ENCODE results near the gene IL25. TPM values are rescaled to one million over a fixed set of nuclear protein-coding genes. Genes with fewer than 3 reads are reported as not detected.

The IL25 gene
- total RNA-seq, 1 donor from 2014 or later: not detected

DNA sequence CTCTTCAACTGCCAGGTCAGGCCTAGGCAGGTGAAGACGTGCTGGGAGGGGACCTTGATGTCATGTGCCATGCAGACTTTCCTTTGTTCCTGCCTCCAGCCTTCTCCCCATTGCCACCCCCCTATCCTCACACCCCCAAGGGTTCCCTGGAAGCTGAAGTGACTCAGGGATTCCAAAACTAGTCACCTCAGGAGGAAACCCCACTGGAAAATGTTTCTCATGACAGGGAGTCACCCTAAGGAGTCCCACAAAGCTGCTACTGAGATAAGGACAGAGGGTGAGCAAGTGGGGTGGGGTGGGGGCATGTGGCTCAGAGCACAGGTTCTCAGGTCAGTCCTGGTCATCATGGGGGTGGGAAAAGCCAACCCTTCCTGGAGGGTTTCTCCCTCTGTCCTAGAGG, 2.4 kb upstream of the IL25 start:
- no peak for DNase-seq (ENCODE audit: low spot score)
- Mint-ChIP-seq H3K4me1 (ENCODE audit: low read depth) (no peaks in the 10 kb centered on the region), H3K4me3 (no peak overlapping the region), H3K9me3 (no peaks in the 10 kb centered on the region), H3K27me3 (ENCODE audit: insufficient read depth) (peaks cover 18% of the 10 kb centered on the region), H3K27ac (no peak overlapping the region), H3K36me3 (ENCODE audit: low read depth) (no peaks in the 10 kb centered on the region)
- intact Hi-C loops (cut with micrococcal nuclease): no loop called here

DNA sequence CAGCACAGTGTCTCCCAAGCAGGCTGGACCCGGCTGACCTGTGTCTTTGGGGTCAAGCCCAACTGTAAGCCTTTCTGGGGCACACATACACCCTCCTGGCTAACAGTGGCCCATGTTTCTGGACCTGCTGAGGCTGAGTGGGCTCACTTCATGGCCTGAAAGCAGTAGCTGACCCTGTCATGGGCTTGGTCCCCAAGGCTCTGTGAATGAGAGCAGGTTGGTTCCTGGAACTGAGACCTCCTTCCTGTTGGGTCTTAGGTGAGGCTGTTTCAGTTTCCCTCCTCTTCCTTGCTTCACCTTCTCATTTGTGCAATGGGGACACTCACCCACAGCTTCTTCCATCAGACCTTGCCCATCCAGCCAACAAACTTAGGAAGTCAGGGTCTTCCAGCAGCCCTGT, 744 bp upstream of the IL25 start:
- peaks cover 13% of the 10 kb centered on the region for H3K27me3 Mint-ChIP-seq (ENCODE audit: insufficient read depth)
- DNase-seq (ENCODE audit: low spot score): no peak
- H3K9me3 Mint-ChIP-seq: no peaks in the 10 kb centered on the region
- no peaks in the 10 kb centered on the region for H3K36me3 Mint-ChIP-seq (ENCODE audit: low read depth)
- H3K4me1 Mint-ChIP-seq (ENCODE audit: low read depth): no peaks in the 10 kb centered on the region
- no peak overlapping the region for H3K27ac Mint-ChIP-seq
- intact Hi-C loops (cut with micrococcal nuclease): no loop called here
- H3K4me3 Mint-ChIP-seq: no peak overlapping the region

DNA sequence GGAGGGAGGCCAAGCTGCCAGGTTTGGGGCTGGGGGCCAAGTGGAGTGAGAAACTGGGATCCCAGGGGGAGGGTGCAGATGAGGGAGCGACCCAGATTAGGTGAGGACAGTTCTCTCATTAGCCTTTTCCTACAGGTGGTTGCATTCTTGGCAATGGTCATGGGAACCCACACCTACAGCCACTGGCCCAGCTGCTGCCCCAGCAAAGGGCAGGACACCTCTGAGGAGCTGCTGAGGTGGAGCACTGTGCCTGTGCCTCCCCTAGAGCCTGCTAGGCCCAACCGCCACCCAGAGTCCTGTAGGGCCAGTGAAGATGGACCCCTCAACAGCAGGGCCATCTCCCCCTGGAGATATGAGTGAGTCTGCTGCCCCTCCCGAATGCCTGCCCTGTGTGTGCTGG, 432 bp downstream of the IL25 start:
- DNase-seq (ENCODE audit: low spot score): no peak
- intact Hi-C loops (cut with micrococcal nuclease): no loop called here
- H3K27me3 Mint-ChIP-seq (ENCODE audit: insufficient read depth): peaks cover 7% of the 10 kb centered on the region
- H3K9me3 Mint-ChIP-seq: no peaks in the 10 kb centered on the region
- no peak overlapping the region for H3K4me3 Mint-ChIP-seq
- H3K4me1 Mint-ChIP-seq (ENCODE audit: low read depth): no peaks in the 10 kb centered on the region
- H3K36me3 Mint-ChIP-seq (ENCODE audit: low read depth): no peaks in the 10 kb centered on the region
- no peak overlapping the region for H3K27ac Mint-ChIP-seq

DNA sequence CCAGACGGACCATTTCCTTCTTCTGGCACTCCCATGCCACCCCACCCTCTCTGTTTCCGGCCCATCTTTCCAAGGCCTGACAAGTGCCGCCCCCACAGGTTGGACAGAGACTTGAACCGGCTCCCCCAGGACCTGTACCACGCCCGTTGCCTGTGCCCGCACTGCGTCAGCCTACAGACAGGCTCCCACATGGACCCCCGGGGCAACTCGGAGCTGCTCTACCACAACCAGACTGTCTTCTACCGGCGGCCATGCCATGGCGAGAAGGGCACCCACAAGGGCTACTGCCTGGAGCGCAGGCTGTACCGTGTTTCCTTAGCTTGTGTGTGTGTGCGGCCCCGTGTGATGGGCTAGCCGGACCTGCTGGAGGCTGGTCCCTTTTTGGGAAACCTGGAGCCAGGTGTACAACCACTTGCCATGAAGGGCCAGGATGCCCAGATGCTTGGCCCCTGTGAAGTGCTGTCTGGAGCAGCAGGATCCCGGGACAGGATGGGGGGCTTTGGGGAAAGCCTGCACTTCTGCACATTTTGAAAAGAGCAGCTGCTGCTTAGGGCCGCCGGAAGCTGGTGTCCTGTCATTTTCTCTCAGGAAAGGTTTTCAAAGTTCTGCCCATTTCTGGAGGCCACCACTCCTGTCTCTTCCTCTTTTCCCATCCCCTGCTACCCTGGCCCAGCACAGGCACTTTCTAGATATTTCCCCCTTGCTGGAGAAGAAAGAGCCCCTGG, 3.1 kb downstream of the IL25 start:
- Mint-ChIP-seq H3K27me3 (ENCODE audit: insufficient read depth) (peaks cover 2% of the 10 kb centered on the region), H3K9me3 (no peaks in the 10 kb centered on the region), H3K36me3 (ENCODE audit: low read depth) (no peaks in the 10 kb centered on the region), H3K27ac (no peak overlapping the region), H3K4me3 (no peak overlapping the region), H3K4me1 (ENCODE audit: low read depth) (no peaks in the 10 kb centered on the region)
- intact Hi-C loops (cut with micrococcal nuclease): no loop called here
- no peak for DNase-seq (ENCODE audit: low spot score)

DNA sequence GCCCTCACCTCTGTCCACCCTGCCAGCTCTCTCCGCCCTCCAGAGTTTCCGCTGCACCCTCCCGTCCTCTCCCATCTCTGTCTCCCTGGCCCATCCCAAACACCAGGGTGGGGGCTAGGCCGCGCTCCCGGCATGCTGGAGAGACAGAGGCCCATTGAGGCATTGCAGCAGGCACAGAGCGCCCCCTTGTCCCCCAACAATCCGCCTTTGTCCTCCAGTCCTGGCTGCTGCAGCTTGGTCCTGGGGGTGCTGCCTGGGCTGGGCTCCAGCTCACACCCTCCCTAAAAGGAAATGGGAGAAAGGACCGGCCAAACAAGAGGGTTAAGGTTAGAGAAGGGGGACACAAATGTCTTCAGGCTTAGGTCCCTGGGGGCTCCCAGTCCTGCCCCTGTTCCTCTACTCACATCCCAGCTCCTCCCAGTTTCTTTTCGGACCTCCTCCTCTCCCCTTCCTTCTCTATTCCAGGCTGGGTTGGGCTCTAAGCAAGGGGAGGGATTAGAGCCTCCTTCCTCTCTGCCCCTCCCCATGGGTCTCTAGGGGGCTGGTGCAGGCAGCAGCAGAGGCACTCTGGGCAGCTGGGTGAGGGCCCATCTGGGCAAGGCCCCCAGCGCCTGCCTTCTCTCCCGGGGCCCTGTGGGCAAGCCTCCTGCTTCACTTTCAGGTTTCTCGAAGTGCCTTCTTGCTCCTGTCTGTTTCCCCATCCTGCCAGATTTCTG, 4.0 kb downstream of the IL25 start, which contains the start of gene CMTM5:
Gene CMTM5, plus strand, starts transcription at position 565 of the 716 bp plus-strand sequence. CDS start 206 bp downstream, outside the sequence.
- no peak for DNase-seq (ENCODE audit: low spot score)
- H3K36me3 Mint-ChIP-seq (ENCODE audit: low read depth): no peaks in the 10 kb centered on the region
- no peaks in the 10 kb centered on the region for H3K9me3 Mint-ChIP-seq
- H3K27ac Mint-ChIP-seq: no peak within 1 kb of the TSS
- H3K4me1 Mint-ChIP-seq (ENCODE audit: low read depth): no peaks in the 10 kb centered on the region
- no peak within 1 kb of the TSS for H3K4me3 Mint-ChIP-seq
- intact Hi-C loops (cut with micrococcal nuclease): no loop called here
- H3K27me3 Mint-ChIP-seq (ENCODE audit: insufficient read depth): peaks cover 2% of the 10 kb centered on the region

DNA sequence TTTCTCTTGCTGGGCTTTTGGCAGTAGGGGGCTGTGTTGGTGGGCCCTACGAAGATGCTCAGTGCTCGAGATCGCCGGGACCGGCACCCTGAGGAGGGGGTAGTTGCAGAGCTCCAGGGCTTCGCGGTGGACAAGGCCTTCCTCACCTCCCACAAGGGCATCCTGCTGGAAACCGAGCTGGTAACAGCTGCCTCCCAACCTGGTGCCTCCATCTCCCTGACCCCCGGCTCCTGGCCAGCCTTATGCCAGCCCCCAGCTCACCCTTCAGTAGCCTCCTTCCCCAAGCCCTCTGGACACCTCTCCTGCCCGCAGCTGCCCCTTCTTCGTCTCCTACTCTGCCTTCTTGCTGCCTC, 4.6 kb downstream of the IL25 start:
- intact Hi-C loops (cut with micrococcal nuclease): no loop called here
- Mint-ChIP-seq H3K36me3 (ENCODE audit: low read depth) (no peaks in the 10 kb centered on the region), H3K27me3 (ENCODE audit: insufficient read depth) (peaks cover 2% of the 10 kb centered on the region), H3K9me3 (no peaks in the 10 kb centered on the region), H3K4me1 (ENCODE audit: low read depth) (no peaks in the 10 kb centered on the region), H3K4me3 (no peak overlapping the region), H3K27ac (no peak overlapping the region)
- no peak for DNase-seq (ENCODE audit: low spot score)

DNA sequence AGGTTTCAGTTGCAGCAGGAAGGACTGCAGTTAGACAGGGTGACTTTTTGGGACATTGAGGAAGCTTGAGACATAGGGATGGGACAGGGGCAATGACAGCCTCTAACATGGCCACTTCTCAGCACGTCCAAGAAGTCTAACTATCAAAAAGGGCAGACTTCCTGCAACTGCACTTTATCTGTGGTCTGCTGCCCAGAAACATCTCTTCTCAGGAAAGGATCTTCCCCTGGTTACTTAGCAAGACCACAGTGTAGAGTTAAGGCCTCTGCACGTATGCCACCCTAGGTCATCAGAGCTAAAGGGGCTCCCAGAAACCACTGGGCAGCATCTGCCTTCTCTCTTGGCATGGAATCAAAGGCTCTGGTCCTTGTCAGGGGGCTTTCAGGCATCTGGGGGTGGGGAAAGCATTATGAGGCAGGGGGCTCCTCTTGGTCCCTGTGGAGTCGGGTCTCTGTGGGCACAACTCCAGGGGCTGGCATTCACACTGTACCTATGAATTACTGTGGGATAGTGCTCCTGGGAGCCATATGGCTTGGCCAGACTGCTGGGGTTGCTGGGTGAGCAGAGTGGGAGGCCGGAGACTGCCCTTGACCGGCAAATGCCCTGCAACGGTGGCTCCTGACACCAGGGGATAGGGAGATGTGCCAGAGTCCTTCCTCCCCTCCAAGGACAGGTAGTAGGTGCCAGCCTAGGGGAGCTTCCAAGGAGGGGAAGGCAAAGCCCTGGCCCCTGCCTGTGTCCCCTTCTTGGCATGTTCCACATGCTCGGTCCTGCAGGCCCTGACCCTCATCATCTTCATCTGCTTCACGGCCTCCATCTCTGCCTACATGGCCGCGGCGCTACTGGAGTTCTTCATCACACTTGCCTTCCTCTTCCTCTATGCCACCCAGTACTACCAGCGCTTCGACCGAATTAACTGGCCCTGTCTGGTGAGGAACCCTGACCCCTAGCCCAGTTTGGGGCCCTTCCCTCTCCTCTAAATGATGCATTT, 5.3 kb downstream of the IL25 start:
- no peak overlapping the region for H3K4me3 Mint-ChIP-seq
- peaks cover 2% of the 10 kb centered on the region for H3K27me3 Mint-ChIP-seq (ENCODE audit: insufficient read depth)
- no peak for DNase-seq (ENCODE audit: low spot score)
- no peaks in the 10 kb centered on the region for H3K36me3 Mint-ChIP-seq (ENCODE audit: low read depth)
- H3K27ac Mint-ChIP-seq: no peak overlapping the region
- no peaks in the 10 kb centered on the region for H3K4me1 Mint-ChIP-seq (ENCODE audit: low read depth)
- H3K9me3 Mint-ChIP-seq: no peaks in the 10 kb centered on the region
- intact Hi-C loops (cut with micrococcal nuclease): no loop called here

DNA sequence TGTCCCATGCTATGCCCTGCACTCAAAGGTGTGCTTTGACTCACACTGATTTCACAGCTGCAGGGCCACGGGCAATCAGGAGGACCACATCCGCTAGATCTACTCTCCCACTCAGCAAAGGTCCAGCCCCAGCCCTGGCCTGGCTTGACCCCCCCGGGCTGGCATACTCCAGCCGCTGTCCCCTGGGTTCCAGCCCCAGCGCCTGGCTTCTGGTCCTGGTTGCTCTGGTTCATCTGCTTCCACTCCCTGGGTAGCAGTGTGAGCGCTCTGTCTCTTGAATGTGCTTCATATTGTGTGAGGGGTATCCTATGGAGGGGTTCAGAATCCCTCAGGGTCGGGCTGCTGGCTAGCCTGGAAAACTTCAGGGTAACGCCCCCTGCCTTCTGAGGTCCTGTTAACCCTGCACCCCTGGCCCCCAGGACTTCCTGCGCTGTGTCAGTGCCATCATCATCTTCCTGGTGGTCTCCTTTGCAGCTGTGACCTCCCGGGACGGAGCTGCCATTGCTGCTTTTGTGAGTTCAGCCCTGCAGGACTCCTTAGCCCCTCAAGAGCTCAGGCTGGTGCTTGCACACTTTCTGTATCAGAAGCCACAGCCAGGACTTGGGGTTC, 6.1 kb downstream of the IL25 start:
- Mint-ChIP-seq H3K4me1 (ENCODE audit: low read depth) (no peaks in the 10 kb centered on the region), H3K27me3 (ENCODE audit: insufficient read depth) (peaks cover under 1% of the 10 kb centered on the region), H3K9me3 (no peaks in the 10 kb centered on the region), H3K27ac (no peak overlapping the region), H3K36me3 (ENCODE audit: low read depth) (no peaks in the 10 kb centered on the region), H3K4me3 (no peak overlapping the region)
- intact Hi-C loops (cut with micrococcal nuclease): no loop called here
- DNase-seq (ENCODE audit: low spot score): no peak

DNA sequence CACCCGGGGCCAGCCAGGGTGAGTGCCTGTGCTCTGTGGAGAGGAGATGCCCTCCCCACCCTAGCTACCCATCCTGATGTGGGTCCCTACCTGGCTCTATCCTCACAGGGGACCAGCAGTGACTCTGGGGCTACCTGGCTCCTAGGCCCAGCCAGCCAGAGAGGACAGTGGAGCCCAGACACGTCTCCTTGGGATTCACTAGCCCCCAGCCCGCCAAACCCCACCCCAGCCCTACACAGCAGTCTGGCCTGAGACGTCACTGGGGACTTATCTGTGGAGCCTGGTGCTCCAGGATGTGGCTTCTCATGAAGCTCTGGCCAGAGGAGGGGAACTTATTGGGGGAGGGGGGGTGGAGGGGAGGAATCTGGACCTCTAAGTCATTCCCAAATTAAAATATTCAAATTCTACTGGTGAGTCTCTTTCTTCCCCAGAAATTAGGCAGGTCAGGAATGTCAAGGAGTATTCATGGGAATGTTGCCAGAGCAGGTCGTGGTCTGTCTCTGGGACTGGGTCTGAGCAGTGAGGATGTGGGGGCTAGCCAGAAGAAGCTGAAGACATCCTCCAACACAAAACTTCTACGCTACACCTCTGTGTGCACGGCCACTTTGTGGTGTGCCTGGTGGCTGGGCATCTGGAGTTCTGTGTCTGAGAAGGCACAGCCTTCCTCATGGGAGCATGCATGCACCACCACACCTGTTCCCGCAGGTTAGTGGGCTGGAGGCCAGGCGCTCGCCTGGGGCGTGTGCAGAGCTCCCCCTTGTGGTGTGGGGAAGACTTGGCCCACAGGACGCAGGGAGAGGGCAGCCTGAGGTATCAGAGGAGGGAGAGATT, 7.0 kb downstream of the IL25 start:
- Mint-ChIP-seq H3K9me3 (no peaks in the 10 kb centered on the region), H3K4me3 (no peak overlapping the region), H3K27ac (no peak overlapping the region), H3K36me3 (ENCODE audit: low read depth) (no peaks in the 10 kb centered on the region), H3K27me3 (ENCODE audit: insufficient read depth) (peaks cover 2% of the 10 kb centered on the region), H3K4me1 (ENCODE audit: low read depth) (no peaks in the 10 kb centered on the region)
- intact Hi-C loops (cut with micrococcal nuclease): loop anchor here (1.0 kb wide), 3 partner anchors 51 to 258 kb away; no protein-coding TSS in a partner anchor
- DNase-seq (ENCODE audit: low spot score): peak; percentile 48

DNA sequence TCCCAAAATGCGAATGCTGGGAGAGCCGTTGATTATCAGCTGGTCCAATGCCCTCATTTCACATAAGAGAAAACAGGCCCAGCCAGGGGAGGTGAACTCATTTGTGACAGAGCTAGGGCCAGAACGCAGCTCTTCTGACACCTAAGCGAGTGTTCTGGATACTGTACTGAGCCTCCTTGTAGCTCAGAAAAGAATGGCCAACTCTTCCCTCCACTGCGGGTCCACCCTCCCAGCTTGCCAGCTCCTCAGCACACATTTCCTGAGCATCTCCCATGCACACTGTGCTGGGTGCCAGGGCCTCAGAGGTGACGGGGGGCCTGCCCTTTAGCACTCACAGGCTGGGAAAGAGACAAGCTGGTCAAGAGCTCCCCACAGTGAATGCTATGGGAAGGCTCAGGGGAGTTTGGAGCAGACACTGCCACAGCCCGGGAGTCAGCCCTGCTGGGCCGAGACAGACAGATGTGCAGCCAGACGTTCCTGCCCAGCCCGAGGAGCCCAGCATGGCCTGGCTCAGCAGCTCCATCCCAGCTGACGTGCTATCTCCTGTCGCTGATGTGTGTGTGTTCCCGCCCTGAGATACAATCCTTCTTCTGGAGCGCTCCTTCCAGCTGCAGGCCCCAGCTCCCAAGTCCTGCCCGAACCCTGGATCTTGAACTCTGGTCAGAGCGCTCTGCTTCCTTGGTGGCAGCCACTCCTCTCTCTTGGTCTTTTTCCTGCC, 7.7 kb downstream of the IL25 start:
- Mint-ChIP-seq H3K4me1 (ENCODE audit: low read depth) (no peaks in the 10 kb centered on the region), H3K27me3 (ENCODE audit: insufficient read depth) (peaks cover 4% of the 10 kb centered on the region), H3K36me3 (ENCODE audit: low read depth) (no peaks in the 10 kb centered on the region), H3K9me3 (no peaks in the 10 kb centered on the region), H3K27ac (no peak overlapping the region), H3K4me3 (no peak overlapping the region)
- DNase-seq (ENCODE audit: low spot score): no peak
- intact Hi-C loops (cut with micrococcal nuclease): loop anchor here (1.0 kb wide), 3 partner anchors 52 to 259 kb away; no protein-coding TSS in a partner anchor

DNA sequence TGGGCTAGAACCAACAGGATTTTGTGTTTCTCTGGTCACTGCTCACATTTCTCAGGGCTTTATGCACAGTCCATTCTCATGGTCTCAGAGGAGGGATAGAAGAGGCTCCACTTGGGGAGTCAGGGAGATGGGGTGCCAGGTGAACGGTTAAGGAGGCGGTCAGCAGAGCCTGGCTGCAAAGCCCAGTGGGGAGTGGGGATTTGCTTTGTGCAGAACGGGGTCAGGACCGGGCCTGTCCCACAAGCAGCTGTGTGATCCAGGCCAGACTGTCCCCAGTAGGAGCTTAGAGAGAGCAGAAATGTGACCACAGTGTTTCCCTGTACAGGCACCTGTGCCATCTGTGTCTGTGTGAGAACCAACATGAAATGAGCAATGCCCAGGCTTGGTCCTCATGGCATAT, 8.4 kb downstream of the IL25 start:
- H3K36me3 Mint-ChIP-seq (ENCODE audit: low read depth): no peaks in the 10 kb centered on the region
- no peak overlapping the region for H3K4me3 Mint-ChIP-seq
- H3K27ac Mint-ChIP-seq: no peak overlapping the region
- no peak for DNase-seq (ENCODE audit: low spot score)
- no peaks in the 10 kb centered on the region for H3K9me3 Mint-ChIP-seq
- intact Hi-C loops (cut with micrococcal nuclease): loop anchor here (1.0 kb wide), 3 partner anchors 53 to 260 kb away; no protein-coding TSS in a partner anchor
- no peaks in the 10 kb centered on the region for H3K4me1 Mint-ChIP-seq (ENCODE audit: low read depth)
- H3K27me3 Mint-ChIP-seq (ENCODE audit: insufficient read depth): peaks cover 4% of the 10 kb centered on the region
